GM12878 (cell line): ENCODE results near the gene CHAC1. TPM values are rescaled to one million over a fixed set of nuclear protein-coding genes. Genes with fewer than 3 reads are reported as not detected.

Experiments used
- ATAC-seq: fragments of 200-7000 bp; cut with Tn5 transposase; 3 replicates; pipeline ENCODE4 v1.9.1; 2020; ENCODE audit warnings: mild to moderate bottlenecking, moderate library complexity
- BruUV-seq: library from RNA; stranded (reverse); fragments of 400-500 nt; replicated peaks from 2 replicates; lab custom pipeline; 2021; lab: Mats Ljungman, UMichigan
- CTCF ChIA-PET: fragments of 300-600 bp; sonication (Branson Sonifier 250); formaldehyde crosslinking; extraction: SDS; loops from one replicate; lab custom pipeline; 2021; ENCODE audit warnings: inconsistent platforms; lab: Yijun Ruan, JAX
- POLR2A ChIA-PET: fragments of 350-600 bp; formaldehyde crosslinking; extraction: SDS; loops from one replicate; lab custom pipeline; 2021; ENCODE audit warnings: inconsistent platforms; lab: Charles Lee
- RAD21 ChIA-PET: fragments of 300-600 bp; sonication (Branson Sonifier 250); formaldehyde crosslinking; loops from one replicate; lab custom pipeline; 2023; ENCODE audit warnings: antibody characterized with exemption; ENCODE audit not compliant: unreplicated experiment; lab: Charles Lee
- SMC1A ChIA-PET: fragments of 300-600 bp; sonication (Branson Sonifier 250); formaldehyde crosslinking; loops from one replicate; lab custom pipeline; 2023; ENCODE audit not compliant: unreplicated experiment, uncharacterized antibody; lab: Charles Lee
- DNase-seq: peaks from one replicate; pipeline ENCODE4 v3.0.0-alpha.2; 2011; ENCODE audit warnings: low read depth, low spot score
- FAIRE-seq: peaks from 3 replicates; lab custom pipeline; 2011; peaks lifted over from hg19 to GRCh38; lab: Jason Lieb, UNC
- H2AFZ ChIP-seq: 2 replicates; pipeline ENCODE4 v1.6.0; 2011; ENCODE audit warnings: low read depth, low read length, control low read depth; ENCODE audit not compliant: control insufficient read depth
- H3K27ac ChIP-seq: 2 replicates; pipeline ENCODE4 v1.5.1; 2011; ENCODE audit warnings: control low read depth; ENCODE audit not compliant: control insufficient read depth, insufficient read depth
- H3K27me3 ChIP-seq, 2 experiments: replicated peaks in 1 of 2; 2 replicates each; pipeline versions ENCODE4 v1.6.0 to v1.6.1; 2011; ENCODE audit warnings: low read length in 1 of 2; ENCODE audit not compliant: control insufficient read depth in 2 of 2, insufficient read depth in 2 of 2
- H3K36me3 ChIP-seq, 2 experiments: 2 replicates each; pipeline ENCODE4 v1.5.1; 2011; ENCODE audit warnings: low read length in 1 of 2; ENCODE audit not compliant: control insufficient read depth in 2 of 2, insufficient read depth in 2 of 2
- H3K4me1 ChIP-seq: 2 replicates; pipeline ENCODE4 v1.6.1; 2011; ENCODE audit warnings: mild to moderate bottlenecking, low read length, moderate library complexity, mixed read lengths; ENCODE audit not compliant: control insufficient read depth, insufficient read depth
- H3K4me2 ChIP-seq: 2 replicates; pipeline ENCODE4 v1.6.0; 2011; ENCODE audit warnings: control low read depth; ENCODE audit not compliant: control insufficient read depth, insufficient read depth
- H3K4me3 ChIP-seq: fragments of 200-600 bp; sonication (generic); 2 replicates; pipeline ENCODE4 v1.5.1; 2016
- H3K79me2 ChIP-seq: 2 replicates; pipeline ENCODE4 v1.6.0; 2011; ENCODE audit warnings: low read length; ENCODE audit not compliant: control insufficient read depth, insufficient read depth
- H3K9ac ChIP-seq: 2 replicates; pipeline ENCODE4 v1.8.0; 2011; ENCODE audit warnings: low read length, control low read depth, mixed read lengths; ENCODE audit not compliant: control insufficient read depth, insufficient read depth
- H3K9me3 ChIP-seq: replicated peaks from 3 replicates; pipeline ENCODE4 v1.5.1; 2011; ENCODE audit warnings: mild to moderate bottlenecking, low read length; ENCODE audit not compliant: control insufficient read depth, insufficient read depth
- H4K20me1 ChIP-seq: 2 replicates; pipeline ENCODE4 v1.6.0; 2011; ENCODE audit not compliant: control insufficient read depth, insufficient read depth
- FOS ChIP-seq: IDR thresholded peaks from 3 replicates; pipeline ENCODE4 v1.6.1; 2011; ENCODE audit warnings: borderline replicate concordance; ENCODE audit not compliant: insufficient read length; ENCODE audit errors: extremely low read depth
- HDAC6 ChIP-seq: fragments of 200-600 bp; sonication (generic); IDR thresholded peaks from one replicate; pipeline ENCODE4 v1.8.0; 2017; ENCODE audit warnings: antibody characterized with exemption; ENCODE audit not compliant: unreplicated experiment
- MEF2B ChIP-seq: fragments of 450-650 bp; IDR thresholded peaks from 2 replicates; pipeline ENCODE4 v1.6.1; 2018; ENCODE audit warnings: mild to moderate bottlenecking, moderate library complexity; ENCODE audit not compliant: partially characterized antibody, poor library complexity, severe bottlenecking
- NFXL1 ChIP-seq: fragments of 450-650 bp; IDR thresholded peaks from 2 replicates; pipeline ENCODE4 v1.6.1; 2017; ENCODE audit warnings: antibody characterized with exemption, mild to moderate bottlenecking, borderline replicate concordance
- RAD51 ChIP-seq: fragments of 450-650 bp; IDR thresholded peaks from 2 replicates; pipeline ENCODE4 v1.6.1; 2016; ENCODE audit warnings: moderate library complexity, mild to moderate bottlenecking, inconsistent platforms
- RB1 ChIP-seq: fragments of 450-650 bp; formaldehyde crosslinking; IDR thresholded peaks from 2 replicates; pipeline ENCODE4 v1.6.1; 2017; ENCODE audit warnings: mild to moderate bottlenecking, borderline replicate concordance
- RBBP5 ChIP-seq: fragments of 200-600 bp; sonication (generic); conservative IDR thresholded peaks from 2 replicates; pipeline ENCODE4 v1.6.1; 2016
- ZNF217 ChIP-seq: fragments of 450-650 bp; IDR thresholded peaks from 2 replicates; pipeline ENCODE4 v1.6.1; 2017; ENCODE audit warnings: antibody characterized with exemption, mild to moderate bottlenecking
- WGBS: methylation state at CpG from one replicate; pipeline ENCODE4 v1.1.6; 2016; ENCODE audit warnings: low lambda C conversion rate; ENCODE audit not compliant: insufficient replicate concordance, insufficient coverage; ENCODE audit errors: missing lambda C conversion rate; 5-methylcytosine and 5-hydroxymethylcytosine counted together
- in situ Hi-C: fragments of 300-500 bp; cut with MboI; formaldehyde crosslinking; loops from 9 replicates; pipeline ENCODE4 v1.14.3; 2018; ENCODE audit warnings: mixed read lengths
- intact Hi-C: fragments of 100-400 bp; cut with micrococcal nuclease; formaldehyde crosslinking; loops from one replicate; pipeline ENCODE4 v1.14.2; 2022; ENCODE audit not compliant: unreplicated experiment
- polyA plus RNA-seq, 11 experiments: library from polyadenylated mRNA; depleted of rRNA in 4 of 11; unstranded in 6 of 11; stranded (reverse) in 5 of 11; fragments of >200 nt; fragmentation: Nextera tagmentation in 4 of 11; fragmentation: Illumina TruSeq in 1 of 11; extraction: Ambion mirVana in 4 of 11; extraction: Trizol in 1 of 11; gene quantifications; 1 replicate in 1 of 11; 2 replicates in 10 of 11; pipeline versions ENCODE4 v1.2.1 to v1.2.3, GENCODE V29; 2011 to 2016; ENCODE audit warnings: inconsistent platforms in 2 of 11, missing spikeins in 2 of 11, low read depth in 1 of 11
- total RNA-seq, 4 experiments: library from RNA; depleted of rRNA in 3 of 4; stranded (reverse); fragments of >200 nt in 3 of 4; fragmentation: Illumina TruSeq in 1 of 4; extraction: Trizol in 1 of 4; gene quantifications; 2 replicates each; pipeline versions ENCODE4 v1.2.1 to v1.2.3, GENCODE V29; 2013 to 2021
- TF ChIP-seq, protein P1 (sequence below): fragments of 450-650 bp; formaldehyde crosslinking; IDR thresholded peaks from 2 replicates; pipeline ENCODE4 v1.4.0; 2022; ENCODE audit warnings: mild to moderate bottlenecking, moderate library complexity
- TF ChIP-seq, protein P2 (sequence below): IDR thresholded peaks from 2 replicates; pipeline ENCODE4 v1.6.1; 2011; ENCODE audit warnings: borderline replicate concordance, low read depth, mild to moderate bottlenecking, moderate library complexity, mixed read lengths, low read length; ENCODE audit not compliant: insufficient read depth; ENCODE audit errors: extremely low read length

CHAC1 gene
- total and polyA plus RNA-seq, 10 of the 15 experiments (the other 5 are each of a cell fraction or from before 2014, with no cell fraction given): 0.37 to 5.9 (median 3.3) TPM

DNA sequence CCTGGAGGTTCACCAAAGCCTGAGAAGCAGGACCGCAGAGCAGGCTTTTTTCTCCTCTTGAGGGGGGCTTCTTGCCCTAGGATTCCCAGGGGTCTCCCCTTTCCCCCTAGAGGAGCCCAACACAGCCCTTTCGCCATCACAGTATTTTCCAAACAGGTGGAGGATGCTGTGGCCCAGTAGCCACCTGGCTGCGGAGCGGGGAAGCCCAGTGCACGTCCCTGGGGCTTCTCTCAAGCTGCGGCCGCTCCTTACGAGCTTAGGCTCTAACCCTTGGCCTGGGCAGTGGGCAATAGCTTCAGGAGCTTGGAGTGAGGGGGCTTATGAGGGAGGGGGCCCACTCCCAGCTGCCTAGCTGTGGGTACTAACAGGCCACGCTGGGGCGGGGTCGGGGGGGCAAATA is 35.7 kb upstream of the CHAC1 start:
- Histone ChIP-seq H3K4me3 (no peak overlapping the region), H3K9me3 (no peaks in the 10 kb centered on the region), H3K4me2 (no peak overlapping the region), H3K9ac (no peak overlapping the region), H3K27me3 (no peaks in the 10 kb centered on the region; a peak in 1 of 4 replicates), H4K20me1 (no peaks in the 10 kb centered on the region), H3K27ac (no peak overlapping the region), H3K4me1 (peaks cover 2% of the 10 kb centered on the region), H3K79me2 (no peaks in the 10 kb centered on the region), H3K36me3 (no peaks in the 10 kb centered on the region), H2AFZ (no peak overlapping the region)
- WGBS: 63% methylated on average over 9 of the region's 11 CpGs
- DNase-seq (no peak), FAIRE-seq (no peak), ATAC-seq (no peak)
- intact Hi-C loops: no loop called here
- in situ Hi-C loops: no loop called here
- CTCF ChIA-PET: interaction anchor here (0.8 to 6.1 kb wide), 5 partner anchors 11 to 28 kb away, joined by 3 to 30 read pairs (median 4); no protein-coding TSS in a partner anchor
- SMC1A ChIA-PET: no interaction called here
- no TSS peak for BruUV-seq
- POLR2A ChIA-PET: interaction anchor here (0.6 to 1.5 kb wide), 2 partner anchors 10 to 42 kb away, joined by 3 read pairs; no protein-coding TSS in a partner anchor
- RAD21 ChIA-PET: interaction anchor here (0.6 kb wide), 1 partner anchor 10 kb away, joined by 3 read pairs; no protein-coding TSS in a partner anchor
- no peak for TF ChIP-seq NFXL1
- no peak for TF ChIP-seq RB1
- TF ChIP-seq ZNF217: no peak
- TF ChIP-seq HDAC6: no peak
- TF ChIP-seq, protein P1, sequence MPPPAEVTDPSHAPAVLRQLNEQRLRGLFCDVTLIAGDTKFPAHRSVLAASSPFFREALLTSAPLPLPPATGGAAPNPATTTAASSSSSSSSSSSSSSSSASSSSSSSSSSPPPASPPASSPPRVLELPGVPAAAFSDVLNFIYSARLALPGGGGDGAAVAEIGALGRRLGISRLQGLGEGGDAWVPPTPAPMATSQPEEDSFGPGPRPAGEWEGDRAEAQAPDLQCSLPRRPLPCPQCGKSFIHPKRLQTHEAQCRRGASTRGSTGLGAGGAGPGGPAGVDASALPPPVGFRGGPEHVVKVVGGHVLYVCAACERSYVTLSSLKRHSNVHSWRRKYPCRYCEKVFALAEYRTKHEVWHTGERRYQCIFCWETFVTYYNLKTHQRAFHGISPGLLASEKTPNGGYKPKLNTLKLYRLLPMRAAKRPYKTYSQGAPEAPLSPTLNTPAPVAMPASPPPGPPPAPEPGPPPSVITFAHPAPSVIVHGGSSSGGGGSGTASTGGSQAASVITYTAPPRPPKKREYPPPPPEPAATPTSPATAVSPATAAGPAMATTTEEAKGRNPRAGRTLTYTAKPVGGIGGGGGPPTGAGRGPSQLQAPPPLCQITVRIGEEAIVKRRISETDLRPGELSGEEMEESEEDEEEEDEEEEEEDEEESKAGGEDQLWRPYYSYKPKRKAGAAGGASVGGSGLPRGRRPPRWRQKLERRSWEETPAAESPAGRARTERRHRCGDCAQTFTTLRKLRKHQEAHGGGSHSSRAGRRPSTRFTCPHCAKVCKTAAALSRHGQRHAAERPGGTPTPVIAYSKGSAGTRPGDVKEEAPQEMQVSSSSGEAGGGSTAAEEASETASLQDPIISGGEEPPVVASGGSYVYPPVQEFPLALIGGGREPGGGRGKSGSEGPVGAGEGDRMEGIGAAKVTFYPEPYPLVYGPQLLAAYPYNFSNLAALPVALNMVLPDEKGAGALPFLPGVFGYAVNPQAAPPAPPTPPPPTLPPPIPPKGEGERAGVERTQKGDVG: no peak
- TF ChIP-seq MEF2B: no peak
- no peak for TF ChIP-seq RAD51
- TF ChIP-seq, protein P2, sequence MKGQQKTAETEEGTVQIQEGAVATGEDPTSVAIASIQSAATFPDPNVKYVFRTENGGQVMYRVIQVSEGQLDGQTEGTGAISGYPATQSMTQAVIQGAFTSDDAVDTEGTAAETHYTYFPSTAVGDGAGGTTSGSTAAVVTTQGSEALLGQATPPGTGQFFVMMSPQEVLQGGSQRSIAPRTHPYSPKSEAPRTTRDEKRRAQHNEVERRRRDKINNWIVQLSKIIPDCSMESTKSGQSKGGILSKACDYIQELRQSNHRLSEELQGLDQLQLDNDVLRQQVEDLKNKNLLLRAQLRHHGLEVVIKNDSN: no peak
- TF ChIP-seq FOS: no peak
- no peak for TF ChIP-seq RBBP5
